Neural progenitor cell (in vitro differentiated cells): ENCODE results near the gene TSC2.

Source experiments
- EZH2 ChIP-seq: fragments of 200-600 bp; sonication (generic); IDR thresholded peaks from 2 replicates; pipeline ENCODE4 v1.6.1; 2017; ENCODE audit warnings: antibody characterized with exemption, mild to moderate bottlenecking, moderate library complexity
- EZH2phosphoT487 ChIP-seq: fragments of 200-600 bp; sonication (generic); IDR thresholded peaks from 2 replicates; pipeline ENCODE4 v1.6.1; 2017; ENCODE audit warnings: antibody characterized with exemption
- TF ChIP-seq, protein P1 (sequence below): fragments of 200-600 bp; sonication (generic); IDR thresholded peaks from 2 replicates; pipeline ENCODE4 v1.5.1; 2017; ENCODE audit warnings: antibody characterized with exemption, mild to moderate bottlenecking

DNA sequence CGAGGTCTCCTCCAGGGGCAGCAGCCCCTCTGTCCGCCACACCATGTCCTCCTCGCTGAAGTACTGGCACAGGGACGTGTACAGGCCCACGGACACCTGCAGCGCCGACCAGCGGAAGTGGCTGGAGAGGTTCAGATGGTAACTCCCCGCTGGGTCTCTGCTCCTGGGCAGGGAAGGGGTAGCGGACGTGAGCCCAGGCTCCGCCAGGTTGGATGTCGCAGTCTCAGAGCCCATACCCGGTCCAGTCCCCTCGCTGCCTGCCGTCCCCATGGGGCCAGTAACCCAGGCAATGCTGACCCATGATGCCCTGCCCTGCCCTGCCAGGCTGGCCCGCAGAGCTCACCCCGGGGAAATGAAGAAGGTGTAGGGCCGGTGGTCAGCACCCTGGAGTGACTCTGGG lies 54.7 kb downstream of the TSC2 start:
- no peak for TF ChIP-seq EZH2
- TF ChIP-seq, protein P1, sequence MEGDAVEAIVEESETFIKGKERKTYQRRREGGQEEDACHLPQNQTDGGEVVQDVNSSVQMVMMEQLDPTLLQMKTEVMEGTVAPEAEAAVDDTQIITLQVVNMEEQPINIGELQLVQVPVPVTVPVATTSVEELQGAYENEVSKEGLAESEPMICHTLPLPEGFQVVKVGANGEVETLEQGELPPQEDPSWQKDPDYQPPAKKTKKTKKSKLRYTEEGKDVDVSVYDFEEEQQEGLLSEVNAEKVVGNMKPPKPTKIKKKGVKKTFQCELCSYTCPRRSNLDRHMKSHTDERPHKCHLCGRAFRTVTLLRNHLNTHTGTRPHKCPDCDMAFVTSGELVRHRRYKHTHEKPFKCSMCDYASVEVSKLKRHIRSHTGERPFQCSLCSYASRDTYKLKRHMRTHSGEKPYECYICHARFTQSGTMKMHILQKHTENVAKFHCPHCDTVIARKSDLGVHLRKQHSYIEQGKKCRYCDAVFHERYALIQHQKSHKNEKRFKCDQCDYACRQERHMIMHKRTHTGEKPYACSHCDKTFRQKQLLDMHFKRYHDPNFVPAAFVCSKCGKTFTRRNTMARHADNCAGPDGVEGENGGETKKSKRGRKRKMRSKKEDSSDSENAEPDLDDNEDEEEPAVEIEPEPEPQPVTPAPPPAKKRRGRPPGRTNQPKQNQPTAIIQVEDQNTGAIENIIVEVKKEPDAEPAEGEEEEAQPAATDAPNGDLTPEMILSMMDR: no peak
- no peak for TF ChIP-seq EZH2phosphoT487
